K562 (cell line): Measurements from ENCODE around the gene ERF. TPM values are rescaled to one million over a fixed set of nuclear protein-coding genes. Genes with fewer than 3 reads are reported as not detected.

Experiments
- AFF1 ChIP-seq, 2 experiments: fragments of 450-650 bp; IDR thresholded peaks; 2 replicates each; pipeline ENCODE4 v1.6.1; 2018; ENCODE audit warnings: mild to moderate bottlenecking in 2 of 2, low read depth in 1 of 2; ENCODE audit not compliant: partially characterized antibody in 2 of 2
- ARID4B ChIP-seq: sonication (generic); formaldehyde crosslinking; IDR thresholded peaks from 2 replicates; pipeline ENCODE4 v1.8.0; 2022; ENCODE audit warnings: mild to moderate bottlenecking, missing genetic modification reagents
- CC2D1A ChIP-seq: fragments of 450-650 bp; IDR thresholded peaks from 2 replicates; pipeline ENCODE4 v1.6.1; 2017; ENCODE audit warnings: mild to moderate bottlenecking
- FOXA1 ChIP-seq: fragments of 450-650 bp; IDR thresholded peaks from 2 replicates; pipeline ENCODE4 v1.6.1; 2016; ENCODE audit warnings: mild to moderate bottlenecking, borderline replicate concordance
- FOXM1 ChIP-seq, 2 experiments: fragments of 450-650 bp in 1 of 2; sonication (generic) in 1 of 2; formaldehyde crosslinking in 1 of 2; IDR thresholded peaks; 2 replicates each; pipeline versions ENCODE4 v1.6.1 to v1.9.0; 2017 to 2022; ENCODE audit warnings: low read depth in 2 of 2, mild to moderate bottlenecking in 2 of 2, missing genetic modification reagents in 1 of 2, moderate library complexity in 1 of 2
- PHF20 ChIP-seq: fragments of 450-650 bp; IDR thresholded peaks from 2 replicates; pipeline ENCODE4 v1.6.1; 2018; ENCODE audit not compliant: partially characterized antibody
- RBBP5 ChIP-seq: fragments of 200-600 bp; sonication (generic); IDR thresholded peaks from 2 replicates; pipeline ENCODE4 v1.6.1; 2012; ENCODE audit warnings: borderline replicate concordance, mild to moderate bottlenecking, low read length, control low read depth, inconsistent platforms; ENCODE audit not compliant: insufficient read depth, poor library complexity, severe bottlenecking
- ZNF316 ChIP-seq: fragments of 450-650 bp; IDR thresholded peaks from 2 replicates; pipeline ENCODE4 v1.6.1; 2016
- polyA plus RNA-seq, 8 experiments: library from polyadenylated mRNA; depleted of rRNA in 4 of 8; stranded (reverse) in 5 of 8; unstranded in 3 of 8; fragments of >200 nt; fragmentation: Nextera tagmentation in 2 of 8; fragmentation: Illumina TruSeq in 1 of 8; extraction: Ambion mirVana in 2 of 8; extraction: Trizol in 1 of 8; gene quantifications; 2 replicates each; pipeline versions ENCODE4 v1.2.1 to v1.2.3, GENCODE V29; 2011 to 2014; ENCODE audit warnings: inconsistent platforms in 1 of 8, missing spikeins in 1 of 8
- total RNA-seq, 7 experiments: library from RNA; depleted of rRNA in 6 of 7; stranded (reverse); fragments of >200 nt in 6 of 7; fragmentation: Illumina TruSeq in 2 of 7; extraction: Trizol in 2 of 7; gene quantifications; 2 replicates each; pipeline versions ENCODE4 v1.2.1 to v1.2.3, GENCODE V29; 2011 to 2021; ENCODE audit warnings: low replicate concordance in 1 of 7
- TF ChIP-seq, protein P1 (sequence below): sonication (generic); formaldehyde crosslinking; IDR thresholded peaks from 2 replicates; pipeline ENCODE4 v1.8.1; 2023; ENCODE audit warnings: missing genetic modification reagents, mild to moderate bottlenecking, borderline replicate concordance

ERF gene
- total and polyA plus RNA-seq, 9 of the 15 experiments (the other 6 are each of a cell fraction or from before 2014, with no cell fraction given) = 0.03 to 75.4 (median 27.0) TPM

- TF ChIP-seq, protein P1, sequence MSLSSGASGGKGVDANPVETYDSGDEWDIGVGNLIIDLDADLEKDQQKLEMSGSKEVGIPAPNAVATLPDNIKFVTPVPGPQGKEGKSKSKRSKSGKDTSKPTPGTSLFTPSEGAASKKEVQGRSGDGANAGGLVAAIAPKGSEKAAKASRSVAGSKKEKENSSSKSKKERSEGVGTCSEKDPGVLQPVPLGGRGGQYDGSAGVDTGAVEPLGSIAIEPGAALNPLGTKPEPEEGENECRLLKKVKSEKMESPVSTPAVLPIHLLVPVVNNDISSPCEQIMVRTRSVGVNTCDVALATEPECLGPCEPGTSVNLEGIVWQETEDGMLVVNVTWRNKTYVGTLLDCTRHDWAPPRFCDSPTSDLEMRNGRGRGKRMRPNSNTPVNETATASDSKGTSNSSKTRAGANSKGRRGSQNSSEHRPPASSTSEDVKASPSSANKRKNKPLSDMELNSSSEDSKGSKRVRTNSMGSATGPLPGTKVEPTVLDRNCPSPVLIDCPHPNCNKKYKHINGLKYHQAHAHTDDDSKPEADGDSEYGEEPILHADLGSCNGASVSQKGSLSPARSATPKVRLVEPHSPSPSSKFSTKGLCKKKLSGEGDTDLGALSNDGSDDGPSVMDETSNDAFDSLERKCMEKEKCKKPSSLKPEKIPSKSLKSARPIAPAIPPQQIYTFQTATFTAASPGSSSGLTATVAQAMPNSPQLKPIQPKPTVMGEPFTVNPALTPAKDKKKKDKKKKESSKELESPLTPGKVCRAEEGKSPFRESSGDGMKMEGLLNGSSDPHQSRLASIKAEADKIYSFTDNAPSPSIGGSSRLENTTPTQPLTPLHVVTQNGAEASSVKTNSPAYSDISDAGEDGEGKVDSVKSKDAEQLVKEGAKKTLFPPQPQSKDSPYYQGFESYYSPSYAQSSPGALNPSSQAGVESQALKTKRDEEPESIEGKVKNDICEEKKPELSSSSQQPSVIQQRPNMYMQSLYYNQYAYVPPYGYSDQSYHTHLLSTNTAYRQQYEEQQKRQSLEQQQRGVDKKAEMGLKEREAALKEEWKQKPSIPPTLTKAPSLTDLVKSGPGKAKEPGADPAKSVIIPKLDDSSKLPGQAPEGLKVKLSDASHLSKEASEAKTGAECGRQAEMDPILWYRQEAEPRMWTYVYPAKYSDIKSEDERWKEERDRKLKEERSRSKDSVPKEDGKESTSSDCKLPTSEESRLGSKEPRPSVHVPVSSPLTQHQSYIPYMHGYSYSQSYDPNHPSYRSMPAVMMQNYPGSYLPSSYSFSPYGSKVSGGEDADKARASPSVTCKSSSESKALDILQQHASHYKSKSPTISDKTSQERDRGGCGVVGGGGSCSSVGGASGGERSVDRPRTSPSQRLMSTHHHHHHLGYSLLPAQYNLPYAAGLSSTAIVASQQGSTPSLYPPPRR (CRISPR knock-in tag) = no peak
- no peak for TF ChIP-seq FOXM1 (IDR thresholded peaks at IDR 0.05; ENCODE audit: low read depth)
- TF ChIP-seq FOXM1 (CRISPR knock-in tag; IDR thresholded peaks at IDR 0.05; ENCODE audit: low read depth) = no peak
- TF ChIP-seq AFF1 (IDR thresholded peaks at IDR 0.05; ENCODE audit: low read depth in 1 of 2, partially characterized antibody in 2 of 2) = no peak
- TF ChIP-seq ARID4B (CRISPR knock-in tag) = no peak
- TF ChIP-seq ZNF316 = peak; percentile 83
- TF ChIP-seq PHF20 = no peak
- TF ChIP-seq RBBP5 = no peak
- TF ChIP-seq FOXA1 = no peak
- TF ChIP-seq CC2D1A = no peak
These were observed 25.0 kb downstream of the ERF start (continued) for GRCh38 chr19:42229855-42230351.
